Stimulated activated CD8-positive, alpha-beta memory T cell treated with anti-CD3 and anti-CD28 coated beads, Interleukin-15, amount 100 ng/mL, for 4 hours (primary cell): ENCODE data around the gene NKX2-1.
"Not testable (repeated sequence)": the region's sequence is repeated elsewhere in the genome, so short reads cannot be mapped to it uniquely, and the experiment has no call there.

ENCODE experiments used
- DNase-seq, 2 donors: peaks; one replicate each; pipeline ENCODE4 v3.0.0-alpha.2; 2020; ENCODE audit warnings: low read depth in 2 of 2

NKX2-1 gene

GRCh38 chr14:36505181-36505815, 14.7 kb downstream of the NKX2-1 start:
- DNase-seq, result no peak

DNA sequence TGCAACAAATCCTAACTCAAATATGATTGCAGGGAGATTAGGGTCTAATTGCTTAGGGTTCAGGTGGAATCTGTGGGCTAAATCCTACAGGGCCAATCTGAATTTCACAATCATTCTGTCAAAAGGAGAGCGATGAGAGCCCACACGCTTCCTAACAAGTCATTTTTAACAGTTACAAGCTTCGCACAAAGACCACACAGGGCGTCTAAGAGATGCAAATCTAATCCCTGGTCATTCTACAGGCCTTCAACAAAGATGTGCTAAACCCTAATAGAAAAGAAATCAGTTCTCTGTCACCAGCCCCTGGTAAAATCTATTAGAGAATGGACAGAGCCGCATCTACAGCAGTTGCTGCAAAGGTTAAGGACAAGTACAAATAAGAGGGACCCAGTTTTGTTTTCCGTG, 15.3 kb downstream of the NKX2-1 start:
- no peak for DNase-seq

DNA sequence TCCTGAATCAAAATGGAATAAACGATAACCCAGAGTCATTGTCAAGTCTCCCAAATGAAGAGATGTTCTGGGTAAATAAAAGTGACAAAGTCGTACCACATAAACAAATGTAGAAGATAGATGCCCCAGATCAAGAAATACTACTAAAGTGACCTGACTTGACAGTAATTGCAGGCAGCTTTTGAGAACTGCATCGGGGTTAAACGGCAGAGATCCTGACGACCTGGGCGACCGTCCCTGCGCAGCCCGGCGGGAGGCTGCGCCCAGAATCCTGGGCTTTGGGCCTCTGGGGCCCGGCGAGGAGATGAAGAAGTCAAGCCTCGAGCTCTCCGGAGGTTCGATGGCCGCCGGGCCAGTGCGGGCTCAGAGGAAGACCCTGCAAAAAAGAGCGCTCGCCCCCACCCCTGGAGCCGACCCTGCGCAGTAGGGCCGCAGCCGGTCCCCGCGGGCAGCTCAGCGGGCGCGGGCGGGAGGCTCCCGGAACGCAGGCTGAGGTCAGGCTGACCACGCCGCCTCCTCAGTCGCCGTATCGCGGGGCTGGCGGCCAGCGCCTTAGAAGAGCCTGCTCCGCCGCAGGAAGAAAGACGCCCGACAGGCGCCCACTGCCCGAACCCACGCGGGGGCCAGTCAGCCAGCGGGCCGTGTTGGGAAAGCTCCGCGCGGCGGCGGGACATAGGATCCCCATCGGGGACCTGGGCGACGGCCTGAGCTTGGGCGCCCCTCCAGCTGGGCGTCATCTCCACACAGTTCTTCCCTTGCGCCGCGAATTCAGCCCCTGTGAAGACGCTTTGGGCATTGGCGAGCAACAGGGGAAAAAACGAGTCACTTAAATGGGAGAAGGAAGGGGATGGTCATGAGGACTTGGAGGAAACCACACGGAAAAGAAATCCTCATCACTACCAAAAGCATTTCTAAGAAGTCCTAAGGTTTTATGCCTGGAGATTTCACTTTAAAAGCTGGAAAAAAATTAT, 16.0 kb downstream of the NKX2-1 start:
- no peak for DNase-seq

- no peak for DNase-seq
These were observed 17.2 kb downstream of the NKX2-1 start for GRCh38 chr14:36502558-36503508.

GRCh38 chr14:36498938-36499337, 21.1 kb downstream of the NKX2-1 start:
- DNase-seq, result no peak

DNA sequence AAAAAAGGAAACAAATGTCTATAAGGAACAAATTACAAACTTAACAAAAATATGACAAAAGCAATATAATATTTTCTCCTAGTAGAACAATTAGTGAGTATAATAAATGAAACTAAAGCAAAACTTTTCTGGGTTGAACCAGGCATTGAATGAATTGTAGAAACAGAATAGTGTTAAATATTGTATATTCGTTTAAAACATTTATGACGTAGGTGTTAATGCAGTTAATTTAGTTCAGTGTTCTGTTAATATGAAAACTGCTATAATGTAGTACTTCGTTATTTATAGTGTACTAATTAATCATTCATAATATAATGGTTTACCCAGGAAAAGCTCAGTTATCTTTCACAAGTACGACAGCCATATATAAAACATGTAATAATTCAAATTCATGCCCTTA, 23.7 kb downstream of the NKX2-1 start:
- DNase-seq, result no peak

GRCh38 chr14:36495666-36496065, 24.4 kb downstream of the NKX2-1 start:
- no peak for DNase-seq

- no peak for DNase-seq
These were observed 26.3 kb downstream of the NKX2-1 start for GRCh38 chr14:36493761-36494160.

- no peak for DNase-seq
These were observed 34.3 kb downstream of the NKX2-1 start for GRCh38 chr14:36485773-36486172.

GRCh38 chr14:36479344-36479743, 40.7 kb downstream of the NKX2-1 start:
- no peak for DNase-seq

DNA sequence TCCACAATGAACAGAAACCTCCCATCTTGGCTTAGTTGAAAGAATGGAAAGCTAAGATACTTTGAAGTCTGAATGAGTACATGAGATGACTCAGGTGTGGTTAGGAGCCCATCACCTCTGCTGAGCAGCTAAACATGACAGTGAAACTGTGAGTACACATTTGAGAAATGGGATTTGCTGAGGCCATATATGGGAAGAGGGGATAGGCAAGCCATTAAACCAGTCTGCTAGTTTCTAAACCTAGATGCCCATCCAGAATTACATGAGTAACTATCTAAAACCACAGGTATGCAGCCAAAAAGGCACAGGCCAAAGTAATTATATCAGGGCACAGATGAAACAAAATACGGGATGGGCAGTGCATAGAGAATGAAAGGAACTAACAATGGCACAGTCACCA, 41.2 kb downstream of the NKX2-1 start:
- no peak for DNase-seq

- no peak for DNase-seq
These were observed 42.8 kb downstream of the NKX2-1 start for GRCh38 chr14:36477266-36477665.

DNA sequence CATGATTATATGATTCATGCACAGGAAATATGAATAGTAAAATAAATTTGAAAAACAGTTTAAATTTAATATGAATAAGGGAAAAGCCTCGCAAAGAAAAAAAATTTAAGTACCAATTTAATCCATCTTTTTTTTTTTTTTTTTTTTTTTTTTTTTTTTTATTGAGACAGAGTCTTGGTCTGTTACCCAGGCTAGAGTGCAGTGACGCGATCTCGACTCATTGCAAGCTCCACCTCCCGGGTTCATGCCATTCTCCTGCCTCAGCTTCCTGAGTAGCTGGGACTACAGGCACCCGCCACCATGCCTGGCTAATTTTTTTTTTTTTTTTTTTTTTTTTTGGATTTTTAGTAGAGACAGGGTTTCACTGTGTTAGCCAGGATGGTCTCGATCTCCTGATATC, 44.0 kb downstream of the NKX2-1 start:
- DNase-seq, result not testable (repeated sequence)

DNA sequence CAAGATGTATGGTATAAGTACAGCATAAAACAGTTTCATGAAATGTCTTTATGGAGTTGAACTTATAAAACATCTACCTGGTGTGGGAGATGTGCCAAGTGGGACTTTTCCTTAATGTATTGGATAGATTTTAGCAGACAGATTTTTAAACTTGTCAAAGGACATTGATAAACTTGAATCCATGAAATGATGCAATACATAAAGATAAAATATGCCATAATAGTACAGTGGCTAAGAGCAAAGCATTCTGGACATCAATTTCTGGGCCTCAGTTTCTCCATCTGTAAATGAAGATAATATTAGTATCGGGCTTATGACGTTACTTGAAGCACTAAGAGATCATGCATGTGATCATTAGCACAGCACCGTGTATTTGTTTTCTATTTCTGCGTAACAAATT, 45.4 kb downstream of the NKX2-1 start:
- DNase-seq, result no peak

- no peak for DNase-seq
These were observed 48.6 kb downstream of the NKX2-1 start for GRCh38 chr14:36471431-36471830.

- no peak for DNase-seq
These were observed 52.7 kb downstream of the NKX2-1 start for GRCh38 chr14:36467332-36467731.
